ENCODE results near the gene TTLL10. TPM values are rescaled to one million over a fixed set of nuclear protein-coding genes. Genes with fewer than 3 reads are reported as not detected.
"Not testable (repeated sequence)": the region's sequence is repeated elsewhere in the genome, so short reads cannot be mapped to it uniquely, and the experiment has no call there.

Gene TTLL10
- total RNA-seq, 2 experiments from 2014 or later, result 0.63 to 0.90 TPM

DNA sequence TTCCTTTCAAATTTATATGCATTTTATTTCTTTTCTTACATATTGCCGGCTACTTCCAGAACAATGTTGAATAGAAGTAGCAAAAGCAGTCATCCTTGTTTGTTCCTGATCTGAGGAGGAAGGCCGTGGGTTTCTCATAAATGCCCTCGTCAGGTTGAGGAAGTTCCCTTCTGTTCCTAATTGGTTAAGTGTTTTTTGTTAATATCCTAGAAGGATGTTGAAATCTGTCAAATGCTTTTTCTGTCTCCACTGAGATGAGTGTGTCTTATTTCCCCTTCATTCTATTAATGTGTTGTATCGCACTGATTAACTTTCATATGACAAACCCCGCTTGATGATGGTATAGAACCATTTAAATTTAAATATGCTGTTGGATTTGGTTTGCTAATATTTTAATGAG lies 15.4 kb downstream of the TTLL10 start:
- DNase-seq, result no peak
- Mint-ChIP-seq H3K27me3 (ENCODE audit: low read depth) (peaks cover 19% of the 10 kb centered on the region), H3K27ac (no peak overlapping the region), H3K4me1 (ENCODE audit: low read depth) (no peaks in the 10 kb centered on the region), H3K9me3 (ENCODE audit: insufficient read depth) (peaks cover 12% of the 10 kb centered on the region), H3K36me3 (ENCODE audit: low read depth) (peaks cover 5% of the 10 kb centered on the region), H3K4me3 (no peak overlapping the region)
- ChIA-PET CTCF (no interaction called here), POLR2A (no interaction called here)
- no peak for ATAC-seq

DNA sequence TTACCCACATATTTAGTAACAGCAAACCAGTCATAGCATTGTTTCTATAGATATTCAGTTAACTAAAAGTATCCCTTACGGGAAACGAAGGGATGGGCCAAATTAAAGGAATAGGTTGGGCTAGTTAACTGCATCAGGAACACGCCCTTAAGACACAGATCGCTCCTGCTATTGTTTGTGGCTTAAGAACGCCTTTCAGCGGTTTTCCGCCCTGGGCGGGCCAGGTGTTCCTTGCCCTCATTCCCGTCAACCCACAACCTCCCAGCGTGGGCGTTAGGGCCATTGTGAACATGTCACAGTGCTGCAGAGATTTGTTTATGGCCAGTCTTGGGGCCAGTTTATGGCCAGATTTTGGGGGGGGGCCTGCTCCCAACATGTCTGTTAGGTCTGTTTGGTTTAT lies 18.1 kb downstream of the TTLL10 start:
- POLR2A ChIA-PET, result no interaction called here
- H3K27ac Mint-ChIP-seq, result no peak overlapping the region
- no peak overlapping the region for H3K4me3 Mint-ChIP-seq
- ATAC-seq, result no peak
- peaks cover 20% of the 10 kb centered on the region for H3K27me3 Mint-ChIP-seq (ENCODE audit: low read depth)
- no peaks in the 10 kb centered on the region for H3K4me1 Mint-ChIP-seq (ENCODE audit: low read depth)
- H3K36me3 Mint-ChIP-seq (ENCODE audit: low read depth), result peaks cover 7% of the 10 kb centered on the region
- CTCF ChIA-PET, result no interaction called here
- no peak for DNase-seq
- H3K9me3 Mint-ChIP-seq (ENCODE audit: insufficient read depth), result peaks cover 12% of the 10 kb centered on the region

DNA sequence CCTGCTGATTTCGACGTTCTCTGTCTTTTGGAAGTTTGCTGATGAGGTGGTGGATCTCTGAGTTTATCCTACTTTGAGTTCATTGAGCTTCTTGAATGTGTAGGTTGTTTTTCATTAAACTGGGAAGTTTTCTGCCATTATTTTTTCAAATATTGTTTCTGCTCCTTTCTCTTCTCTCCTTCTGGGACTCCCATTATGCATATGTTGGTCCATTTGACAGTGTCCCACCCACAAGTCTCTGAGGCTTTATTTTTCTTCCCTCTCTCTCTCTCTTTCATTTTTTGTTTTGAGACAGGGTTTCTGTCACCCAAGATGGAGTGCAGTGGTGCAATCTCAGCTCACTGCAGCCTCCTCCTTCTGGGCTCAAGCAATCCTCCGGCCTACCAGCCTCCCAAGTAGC lies 21.0 kb downstream of the TTLL10 start:
- ChIA-PET CTCF (interaction anchor here (1.2 kb wide), 1 partner anchor 21 kb away, joined by 3 read pairs; no protein-coding TSS in a partner anchor), POLR2A (no interaction called here)
- H3K9me3 Mint-ChIP-seq (ENCODE audit: insufficient read depth), result peaks cover 12% of the 10 kb centered on the region

DNA sequence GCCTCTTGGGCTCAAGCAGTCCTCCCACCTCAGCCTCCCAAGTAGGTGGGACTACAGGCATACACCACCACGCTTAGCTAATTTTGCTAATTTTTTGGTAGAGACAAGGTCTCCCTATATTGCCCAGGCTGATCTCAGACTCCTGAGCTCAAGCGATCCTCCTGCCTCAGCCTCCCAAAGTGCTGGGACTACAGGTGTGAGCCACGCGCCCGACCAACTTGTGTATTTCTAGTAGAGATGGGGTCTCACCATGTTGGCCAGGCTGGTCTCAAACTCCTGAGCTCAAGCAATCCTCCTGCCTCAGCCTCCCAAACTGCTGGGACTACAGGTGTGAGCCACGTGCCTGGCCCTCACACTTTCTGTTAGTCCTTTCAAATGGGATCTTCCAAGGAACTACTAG lies 22.0 kb downstream of the TTLL10 start:
- DNase-seq; H3K4me3 Mint-ChIP-seq; H3K27me3 Mint-ChIP-seq (ENCODE audit: low read depth); POLR2A ChIA-PET; H3K27ac Mint-ChIP-seq; ATAC-seq; H3K36me3 Mint-ChIP-seq (ENCODE audit: low read depth): not testable (repeated sequence)
- CTCF ChIA-PET, result interaction anchor here (1.7 kb wide), 1 partner anchor 73 kb away, joined by 5 read pairs; no protein-coding TSS in a partner anchor
- Mint-ChIP-seq H3K9me3 (ENCODE audit: insufficient read depth) (peaks cover 12% of the 10 kb centered on the region), H3K4me1 (ENCODE audit: low read depth) (peaks cover 13% of the 10 kb centered on the region)

More for the DNA sequence above, 21.0 kb downstream of the TTLL10 start:
- H3K27me3 Mint-ChIP-seq (ENCODE audit: low read depth), result peaks cover 4% of the 10 kb centered on the region
- no peak overlapping the region for H3K4me3 Mint-ChIP-seq
- peaks cover 3% of the 10 kb centered on the region for H3K4me1 Mint-ChIP-seq (ENCODE audit: low read depth)
- H3K27ac Mint-ChIP-seq, result no peak overlapping the region
- DNase-seq, result no peak
- peaks cover 7% of the 10 kb centered on the region for H3K36me3 Mint-ChIP-seq (ENCODE audit: low read depth)
- ATAC-seq, result no peak

DNA sequence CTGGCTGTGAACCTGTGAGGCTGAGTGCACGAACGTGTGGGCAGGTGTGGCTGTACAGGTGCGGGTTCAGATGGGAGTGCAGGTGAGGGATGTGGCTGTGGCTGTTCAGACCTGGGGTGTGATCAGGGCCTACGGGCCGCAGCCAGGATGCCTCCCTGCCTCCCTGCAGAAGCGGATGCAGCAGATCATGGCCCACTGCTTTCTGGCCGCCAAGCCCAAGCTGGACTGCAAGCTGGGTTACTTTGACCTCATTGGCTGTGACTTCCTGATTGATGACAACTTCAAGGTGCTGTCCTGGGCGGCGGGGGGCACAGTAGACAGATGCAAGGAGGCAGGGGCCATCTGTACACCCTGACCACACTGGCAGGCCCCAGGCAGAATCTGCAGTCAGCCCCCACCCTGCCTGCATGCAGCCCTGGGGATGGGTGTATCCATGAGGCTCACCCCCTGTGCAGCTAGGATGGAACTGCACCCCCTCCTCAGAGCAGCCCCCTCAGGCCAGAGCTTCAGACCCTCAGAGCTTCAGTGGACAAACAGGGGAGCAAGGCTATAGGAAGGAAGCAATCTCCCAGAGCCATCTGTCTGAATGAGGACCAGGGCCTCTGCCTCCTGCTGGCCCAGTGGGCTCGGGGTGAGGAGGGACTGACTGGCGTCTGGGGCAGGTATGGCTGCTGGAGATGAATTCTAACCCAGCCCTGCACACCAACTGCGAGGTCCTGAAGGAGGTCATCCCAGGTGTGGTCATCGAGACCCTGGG lies 22.9 kb downstream of the TTLL10 start:
- no peak for ATAC-seq
- peaks cover 7% of the 10 kb centered on the region for H3K36me3 Mint-ChIP-seq (ENCODE audit: low read depth)
- DNase-seq, result no peak
- no peak overlapping the region for H3K27ac Mint-ChIP-seq
- H3K4me1 Mint-ChIP-seq (ENCODE audit: low read depth), result peaks cover 15% of the 10 kb centered on the region
- H3K9me3 Mint-ChIP-seq (ENCODE audit: insufficient read depth), result peaks cover 6% of the 10 kb centered on the region
- no peak overlapping the region for H3K4me3 Mint-ChIP-seq
- ChIA-PET POLR2A (no interaction called here), CTCF (interaction anchor here (1.7 kb wide), 1 partner anchor 74 kb away, joined by 5 read pairs; no protein-coding TSS in a partner anchor)
- H3K27me3 Mint-ChIP-seq (ENCODE audit: low read depth), result peaks cover 4% of the 10 kb centered on the region

DNA sequence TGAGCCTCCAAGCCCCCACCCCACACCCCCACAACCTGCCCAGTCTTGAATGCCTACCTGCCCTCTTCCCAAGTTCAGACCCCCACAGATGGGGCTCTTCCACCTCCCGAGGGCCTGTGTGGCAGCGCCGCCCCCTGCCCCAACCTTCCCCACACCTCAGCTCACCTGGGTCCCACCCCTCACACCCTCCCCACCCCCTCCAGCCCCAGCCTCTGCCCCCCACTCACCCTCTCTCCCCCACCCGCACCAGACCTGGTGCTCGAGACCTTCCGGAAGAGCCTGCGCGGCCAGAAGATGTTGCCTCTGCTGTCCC lies 23.5 kb downstream of the TTLL10 start:
- Mint-ChIP-seq H3K4me1 (ENCODE audit: low read depth) (peaks cover 15% of the 10 kb centered on the region), H3K4me3 (no peak overlapping the region), H3K9me3 (ENCODE audit: insufficient read depth) (peaks cover 1% of the 10 kb centered on the region), H3K27me3 (ENCODE audit: low read depth) (peaks cover 2% of the 10 kb centered on the region), H3K27ac (no peak overlapping the region), H3K36me3 (ENCODE audit: low read depth) (peaks cover 2% of the 10 kb centered on the region)
- DNase-seq (no peak), ATAC-seq (no peak)
- ChIA-PET CTCF (no interaction called here), POLR2A (no interaction called here)

DNA sequence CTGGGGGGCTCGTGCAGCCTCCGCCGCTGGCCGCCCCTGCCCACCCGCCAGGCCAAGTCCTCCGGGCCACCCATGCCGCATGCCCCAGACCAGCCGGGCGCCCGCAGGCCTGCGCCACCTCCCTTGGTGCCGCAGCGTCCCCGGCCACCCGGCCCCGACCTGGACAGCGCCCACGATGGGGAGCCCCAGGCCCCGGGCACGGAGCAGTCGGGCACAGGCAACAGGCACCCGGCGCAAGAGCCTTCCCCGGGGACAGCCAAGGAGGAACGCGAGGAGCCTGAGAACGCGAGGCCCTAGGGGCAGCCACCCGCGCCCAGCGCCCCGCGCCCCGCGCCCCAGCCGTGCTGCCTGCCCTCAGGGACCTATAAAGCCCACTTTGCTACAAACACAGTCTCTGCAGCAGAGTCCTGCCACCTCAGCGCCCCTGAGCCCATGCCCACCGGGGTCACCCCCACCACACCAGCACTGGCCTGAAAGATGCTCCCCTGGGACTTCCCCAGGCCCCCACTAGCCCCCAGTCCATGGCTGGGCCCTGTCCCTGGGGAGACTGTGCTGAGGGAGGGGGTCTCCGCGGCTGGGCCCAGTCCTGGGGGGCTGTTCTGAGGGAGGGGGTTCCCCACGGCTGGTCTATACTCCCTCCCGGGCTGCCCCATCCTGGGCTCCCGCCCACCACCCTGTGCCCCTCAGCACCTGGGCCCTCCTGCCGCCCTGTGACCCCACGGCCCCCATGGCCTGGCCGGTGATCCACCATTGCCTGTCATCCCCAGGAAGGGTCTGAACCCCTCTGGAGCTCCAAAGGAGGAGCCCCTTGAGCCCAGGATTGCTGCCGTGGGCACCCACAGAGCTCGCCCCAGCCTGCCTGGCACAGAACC lies 24.1 kb downstream of the TTLL10 start:
- POLR2A ChIA-PET, result no interaction called here
- ATAC-seq (no peak), DNase-seq (no peak)
- H3K9me3 Mint-ChIP-seq (ENCODE audit: insufficient read depth), result no peaks in the 10 kb centered on the region
- H3K4me1 Mint-ChIP-seq (ENCODE audit: low read depth), result peaks cover 15% of the 10 kb centered on the region
- peaks cover 2% of the 10 kb centered on the region for H3K36me3 Mint-ChIP-seq (ENCODE audit: low read depth)
- no peak overlapping the region for H3K4me3 Mint-ChIP-seq
- peaks cover 2% of the 10 kb centered on the region for H3K27me3 Mint-ChIP-seq (ENCODE audit: low read depth)
- CTCF ChIA-PET, result no interaction called here
- no peak overlapping the region for H3K27ac Mint-ChIP-seq

DNA sequence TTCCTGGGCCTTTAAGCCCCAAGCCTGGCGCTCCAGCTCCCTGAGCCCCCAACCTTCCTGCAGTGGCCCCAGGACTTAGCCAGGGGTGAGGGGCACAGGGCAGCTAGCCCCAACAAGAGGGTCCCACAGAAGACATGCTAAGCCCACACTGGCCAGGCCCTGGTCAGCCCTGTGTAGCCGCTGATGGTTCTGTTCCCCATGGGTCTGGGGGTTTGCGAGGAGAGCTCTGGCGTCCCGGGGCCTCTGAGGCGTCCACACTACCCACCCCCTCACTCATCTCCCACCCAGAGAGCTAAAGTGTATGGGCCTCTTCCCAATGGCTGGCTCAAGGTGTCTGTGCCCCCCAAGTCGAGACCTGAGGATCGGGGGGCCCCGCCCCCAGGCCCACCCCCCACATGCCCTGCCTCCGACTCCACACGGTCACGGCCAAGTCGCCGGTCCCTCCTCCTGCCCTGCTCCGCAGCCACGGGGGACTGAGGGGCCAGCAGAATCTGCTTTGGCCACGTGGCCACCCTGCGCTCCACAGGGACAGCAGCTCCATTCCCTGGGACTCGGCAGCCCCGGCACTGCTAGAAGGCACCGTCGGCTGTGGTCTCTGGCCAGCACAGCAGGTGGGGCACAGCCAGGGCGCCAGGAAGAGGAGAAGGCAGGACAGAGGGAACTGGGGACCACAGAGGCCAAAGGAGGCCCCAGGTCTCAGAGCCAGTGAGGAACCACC lies 24.9 kb downstream of the TTLL10 start:
- ATAC-seq (no peak), DNase-seq (no peak)
- CTCF ChIA-PET, result no interaction called here
- H3K27me3 Mint-ChIP-seq (ENCODE audit: low read depth), result peaks cover 2% of the 10 kb centered on the region
- H3K9me3 Mint-ChIP-seq (ENCODE audit: insufficient read depth), result no peaks in the 10 kb centered on the region
- no peak overlapping the region for H3K4me3 Mint-ChIP-seq
- peaks cover 2% of the 10 kb centered on the region for H3K36me3 Mint-ChIP-seq (ENCODE audit: low read depth)
- POLR2A ChIA-PET, result no interaction called here
- peaks cover 15% of the 10 kb centered on the region for H3K4me1 Mint-ChIP-seq (ENCODE audit: low read depth)
- H3K27ac Mint-ChIP-seq, result no peak overlapping the region

DNA sequence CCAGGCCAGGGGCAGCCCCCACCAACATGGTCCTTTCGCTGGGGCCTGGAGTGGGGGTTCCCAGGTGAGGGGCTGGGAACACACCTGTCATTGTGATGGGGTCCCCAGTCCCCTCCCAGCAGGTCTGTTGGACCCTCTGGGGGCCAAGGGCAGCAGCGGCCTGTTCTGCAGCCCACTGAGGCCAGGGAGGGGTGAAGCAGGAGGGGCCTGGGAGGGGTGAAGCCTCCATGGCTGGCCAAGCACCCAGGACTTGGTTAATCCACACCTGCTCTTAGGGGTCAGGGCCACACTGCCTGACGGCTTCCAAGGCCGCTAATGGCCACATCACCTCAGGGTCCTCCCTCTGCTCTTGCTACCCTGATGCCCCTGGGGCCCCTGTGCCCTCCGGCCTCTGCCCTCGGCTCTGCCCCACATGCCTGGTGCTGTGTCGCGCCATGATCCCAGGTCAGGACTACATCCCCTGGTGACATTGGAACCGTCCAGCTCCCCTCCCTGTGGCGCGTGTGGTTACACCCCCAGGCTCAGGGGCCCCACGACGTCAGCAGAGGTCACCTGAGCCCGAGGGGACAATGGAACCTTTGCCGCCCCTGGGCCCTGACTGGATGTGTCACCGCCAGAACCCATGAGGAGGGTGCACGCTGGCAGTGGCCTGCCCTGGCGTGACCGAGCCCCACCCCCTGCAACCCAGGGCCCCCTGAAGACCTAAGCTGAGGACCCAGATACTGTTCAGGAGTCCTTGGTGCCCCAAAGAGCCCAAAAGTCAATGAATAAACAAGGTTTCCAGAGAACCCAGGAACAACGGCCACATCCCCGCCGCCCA lies 25.7 kb downstream of the TTLL10 start:
- H3K36me3 Mint-ChIP-seq (ENCODE audit: low read depth), result peaks cover 2% of the 10 kb centered on the region
- H3K4me3 Mint-ChIP-seq, result no peak overlapping the region
- POLR2A ChIA-PET, result no interaction called here
- peak overlapping the region; percentile 30 for H3K27ac Mint-ChIP-seq
- ATAC-seq (no peak), DNase-seq (no peak)
- H3K9me3 Mint-ChIP-seq (ENCODE audit: insufficient read depth), result no peaks in the 10 kb centered on the region
- H3K4me1 Mint-ChIP-seq (ENCODE audit: low read depth), result peaks cover 15% of the 10 kb centered on the region
- CTCF ChIA-PET, result no interaction called here
- no peaks in the 10 kb centered on the region for H3K27me3 Mint-ChIP-seq (ENCODE audit: low read depth)

DNA sequence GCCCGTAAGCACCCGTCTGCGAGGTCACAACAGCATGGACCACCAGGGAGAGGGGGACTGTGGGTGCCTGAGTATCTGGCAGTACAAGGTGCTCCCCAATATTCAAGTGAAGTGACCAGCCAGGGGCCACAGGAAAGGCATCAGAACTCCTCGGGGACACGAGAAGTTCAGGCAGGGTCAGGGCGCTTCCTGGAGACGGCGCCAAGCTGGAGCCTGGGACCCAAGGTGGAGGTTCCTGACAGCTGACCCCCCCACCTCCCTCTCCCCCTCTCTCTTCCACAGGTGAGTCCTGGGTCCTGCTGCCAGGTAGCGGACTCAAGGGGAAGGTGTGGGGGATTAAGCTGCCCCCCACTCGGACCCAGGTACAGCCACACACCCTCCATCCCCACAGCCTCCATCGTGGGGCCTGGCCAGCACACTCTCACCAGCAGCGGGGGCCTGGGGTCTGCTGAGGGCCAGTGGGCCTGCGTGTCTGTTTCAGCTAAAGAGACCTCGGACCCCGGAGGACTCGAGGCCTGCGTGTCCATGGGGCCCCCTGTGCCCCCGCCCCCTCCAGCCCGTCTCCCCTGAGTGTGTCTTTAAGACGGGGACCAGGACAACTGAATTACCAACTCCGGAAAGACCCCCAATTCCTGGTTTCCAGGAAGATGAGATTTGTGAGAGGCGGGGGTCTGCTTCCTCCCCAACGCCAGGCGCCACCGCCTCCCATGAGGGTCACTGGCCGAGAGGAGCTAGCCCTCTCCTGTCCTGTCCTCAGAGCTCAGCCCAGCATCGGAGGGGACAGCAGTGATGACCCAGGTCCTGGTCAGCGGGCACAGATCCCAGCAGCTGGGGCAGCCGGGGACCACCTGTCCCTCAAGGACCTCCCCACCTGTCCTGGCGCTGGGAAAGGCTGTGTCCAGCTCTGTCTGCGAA lies 26.5 kb downstream of the TTLL10 start:
- Mint-ChIP-seq H3K27ac (peak overlapping the region; percentile 80), H3K9me3 (ENCODE audit: insufficient read depth) (no peaks in the 10 kb centered on the region), H3K36me3 (ENCODE audit: low read depth) (peaks cover under 1% of the 10 kb centered on the region), H3K27me3 (ENCODE audit: low read depth) (no peaks in the 10 kb centered on the region), H3K4me3 (peak overlapping the region; percentile 34), H3K4me1 (ENCODE audit: low read depth) (peaks cover 15% of the 10 kb centered on the region)
- ATAC-seq (no peak), DNase-seq (no peak)
- POLR2A ChIA-PET, result no interaction called here
- CTCF ChIA-PET, result interaction anchor here (1.1 kb wide), 1 partner anchor 78 kb away, joined by 6 read pairs; no protein-coding TSS in a partner anchor

All from activated CD8-positive, alpha-beta T cell treated with anti-CD3 and anti-CD28 coated beads, Interleukin-2, amount 10 ng/mL, durations not matched to agents 7 days and 5 days (primary cell).